Liver (tissue), 3 donors: ENCODE results near the gene ZDHHC21.

Source experiments
- CTCF ChIP-seq: fragments of 150-350 bp; IDR thresholded peaks from 2 replicates; pipeline ENCODE4 v1.5.1; 2017; ENCODE audit warnings: improper control_type of control experiment, low read depth, low read length; ENCODE audit not compliant: missing input control
- NR2F2 ChIP-seq: IDR thresholded peaks from 2 replicates; pipeline ENCODE4 v1.6.1; 2016; ENCODE audit warnings: antibody characterized with exemption
- donor health status: healthy.
- donor health status: healthy.

GRCh38 chr9:14660721-14661120 lies 32.5 kb downstream of the ZDHHC21 start:
- TF ChIP-seq CTCF = no peak
- TF ChIP-seq NR2F2 = no peak
